PC-9 (cell line): ENCODE results near the gene PRKG1. TPM values are rescaled to one million over a fixed set of nuclear protein-coding genes. Genes with fewer than 3 reads are reported as not detected.

ENCODE experiments used
- BruUV-seq: library from RNA; stranded (reverse); fragments of 400-500 nt; replicated peaks from 2 replicates; lab custom pipeline; 2021; lab: Mats Ljungman, UMichigan
- CTCF ChIA-PET: fragments of 300-600 bp; sonication (Branson Sonifier 250); formaldehyde crosslinking; loops from one replicate; lab custom pipeline; 2022; ENCODE audit warnings: antibody characterized with exemption; lab: Charles Lee
- POLR2A ChIA-PET: fragments of 300-600 bp; sonication (Branson Sonifier 250); formaldehyde crosslinking; loops from one replicate; lab custom pipeline; 2022; ENCODE audit warnings: antibody characterized with exemption; ENCODE audit not compliant: unreplicated experiment; lab: Charles Lee
- DNase-seq, 2 experiments: peaks; one replicate each; pipeline versions ENCODE4 v3.0.0 to v3.0.0-alpha.2; 2015 to 2022; ENCODE audit warnings: mixed read lengths in 1 of 2
- H2AFZ ChIP-seq: fragments of 200-600 bp; sonication (generic); 2 replicates; pipeline ENCODE4 v1.8.1; 2017; ENCODE audit warnings: antibody characterized with exemption
- H3F3A ChIP-seq: fragments of 200-600 bp; sonication (generic); 2 replicates; pipeline ENCODE4 v1.8.1; 2017; ENCODE audit warnings: antibody characterized with exemption, mild to moderate bottlenecking, low read depth; ENCODE audit not compliant: insufficient read depth
- H3K27ac ChIP-seq: fragments of 200-600 bp; sonication (generic); 2 replicates; pipeline ENCODE4 v1.6.1; 2016; ENCODE audit warnings: mixed run types
- H3K27me3 ChIP-seq: fragments of 200-600 bp; sonication (generic); 2 replicates; pipeline ENCODE4 v1.6.1; 2016; ENCODE audit warnings: low read depth, mixed run types; ENCODE audit not compliant: insufficient read depth
- H3K36me3 ChIP-seq: fragments of 200-600 bp; sonication (generic); 2 replicates; pipeline ENCODE4 v1.6.1; 2016; ENCODE audit warnings: low read depth, mixed run types
- H3K4me1 ChIP-seq: fragments of 200-600 bp; sonication (generic); replicated peaks from 2 replicates; pipeline ENCODE4 v1.6.1; 2016; ENCODE audit warnings: mixed run types; ENCODE audit not compliant: insufficient read depth
- H3K4me2 ChIP-seq: fragments of 200-600 bp; sonication (generic); 2 replicates; pipeline ENCODE4 v1.6.1; 2017; ENCODE audit warnings: mixed run types
- H3K4me3 ChIP-seq: fragments of 200-600 bp; sonication (generic); 2 replicates; pipeline ENCODE4 v1.6.1; 2016; ENCODE audit warnings: mixed run types
- H3K79me2 ChIP-seq: fragments of 200-600 bp; sonication (generic); 2 replicates; pipeline ENCODE4 v1.6.1; 2017; ENCODE audit warnings: low read depth, mixed run types
- H3K9me2 ChIP-seq: fragments of 200-600 bp; sonication (generic); 2 replicates; pipeline ENCODE4 v1.8.1; 2017; ENCODE audit warnings: mild to moderate bottlenecking; ENCODE audit not compliant: insufficient read depth
- H3K9me3 ChIP-seq: fragments of 200-600 bp; sonication (generic); 2 replicates; pipeline ENCODE4 v1.8.1; 2016; ENCODE audit warnings: low read depth; ENCODE audit not compliant: insufficient read depth
- H4K20me1 ChIP-seq: fragments of 200-600 bp; sonication (generic); 2 replicates; pipeline ENCODE4 v1.8.1; 2017; ENCODE audit not compliant: insufficient read depth
- EZH2 ChIP-seq: fragments of 200-600 bp; sonication (generic); IDR thresholded peaks from 2 replicates; pipeline ENCODE4 v1.8.0; 2017; ENCODE audit warnings: antibody characterized with exemption, low read depth
- intact Hi-C: fragments of 100-400 bp; cut with micrococcal nuclease; formaldehyde crosslinking; loops from one replicate; pipeline ENCODE4 v1.10.0; 2022; ENCODE audit not compliant: unreplicated experiment
- total RNA-seq: library from RNA; stranded (reverse); gene quantifications from 2 replicates; pipeline ENCODE4 v1.2.3, GENCODE V29; 2021
- TF ChIP-seq, protein P1 (sequence below): fragments of 200-600 bp; sonication (generic); conservative IDR thresholded peaks from 2 replicates; pipeline ENCODE4 v1.6.1; 2017; ENCODE audit warnings: mixed run types, antibody characterized with exemption, mild to moderate bottlenecking, moderate library complexity

Gene PRKG1
- total RNA-seq, 1 experiment from 2014 or later = 0.70 TPM

DNA sequence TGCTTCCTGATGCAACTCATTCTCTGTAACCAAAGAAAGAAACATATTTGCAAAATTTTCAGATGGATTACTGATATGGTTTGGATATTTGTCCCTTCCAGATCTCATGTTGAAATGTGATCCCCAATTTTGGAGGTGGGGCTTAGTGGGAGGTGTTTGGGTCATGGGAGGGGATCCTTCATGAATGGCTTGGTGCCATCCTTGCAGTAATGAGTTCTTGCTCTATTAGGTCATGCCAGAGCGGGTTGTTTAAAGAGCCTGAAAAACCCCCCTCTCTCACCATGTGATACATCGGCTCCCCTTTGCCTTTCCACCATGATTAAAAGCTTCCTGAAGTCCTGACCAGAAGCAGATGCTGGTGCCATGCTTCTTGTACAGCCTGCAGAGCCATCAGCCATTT, 43.8 kb upstream of the PRKG1 start:
- DNase-seq = no peak
- Histone ChIP-seq H3F3A (0 out of 2 replicates have a peak, but pooled peaks cover 5% of the 10 kb centered on the region), H3K79me2 (no peaks in the 10 kb centered on the region), H3K9me3 (no peaks in the 10 kb centered on the region), H3K36me3 (no peaks in the 10 kb centered on the region), H3K27ac (no peak overlapping the region), H3K4me3 (no peak overlapping the region), H3K4me1 (peaks cover 9% of the 10 kb centered on the region; the same call in 1 of the 2 replicates), H3K9me2 (no peaks in the 10 kb centered on the region), H2AFZ (no peak overlapping the region), H3K27me3 (no peaks in the 10 kb centered on the region), H3K4me2 (no peak overlapping the region), H4K20me1 (no peaks in the 10 kb centered on the region)
- intact Hi-C loops = no loop called here
- ChIA-PET CTCF (no interaction called here), POLR2A (no interaction called here)
- BruUV-seq = no TSS peak
- TF ChIP-seq, protein P1, sequence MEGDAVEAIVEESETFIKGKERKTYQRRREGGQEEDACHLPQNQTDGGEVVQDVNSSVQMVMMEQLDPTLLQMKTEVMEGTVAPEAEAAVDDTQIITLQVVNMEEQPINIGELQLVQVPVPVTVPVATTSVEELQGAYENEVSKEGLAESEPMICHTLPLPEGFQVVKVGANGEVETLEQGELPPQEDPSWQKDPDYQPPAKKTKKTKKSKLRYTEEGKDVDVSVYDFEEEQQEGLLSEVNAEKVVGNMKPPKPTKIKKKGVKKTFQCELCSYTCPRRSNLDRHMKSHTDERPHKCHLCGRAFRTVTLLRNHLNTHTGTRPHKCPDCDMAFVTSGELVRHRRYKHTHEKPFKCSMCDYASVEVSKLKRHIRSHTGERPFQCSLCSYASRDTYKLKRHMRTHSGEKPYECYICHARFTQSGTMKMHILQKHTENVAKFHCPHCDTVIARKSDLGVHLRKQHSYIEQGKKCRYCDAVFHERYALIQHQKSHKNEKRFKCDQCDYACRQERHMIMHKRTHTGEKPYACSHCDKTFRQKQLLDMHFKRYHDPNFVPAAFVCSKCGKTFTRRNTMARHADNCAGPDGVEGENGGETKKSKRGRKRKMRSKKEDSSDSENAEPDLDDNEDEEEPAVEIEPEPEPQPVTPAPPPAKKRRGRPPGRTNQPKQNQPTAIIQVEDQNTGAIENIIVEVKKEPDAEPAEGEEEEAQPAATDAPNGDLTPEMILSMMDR = no peak
- no peak for TF ChIP-seq EZH2

DNA sequence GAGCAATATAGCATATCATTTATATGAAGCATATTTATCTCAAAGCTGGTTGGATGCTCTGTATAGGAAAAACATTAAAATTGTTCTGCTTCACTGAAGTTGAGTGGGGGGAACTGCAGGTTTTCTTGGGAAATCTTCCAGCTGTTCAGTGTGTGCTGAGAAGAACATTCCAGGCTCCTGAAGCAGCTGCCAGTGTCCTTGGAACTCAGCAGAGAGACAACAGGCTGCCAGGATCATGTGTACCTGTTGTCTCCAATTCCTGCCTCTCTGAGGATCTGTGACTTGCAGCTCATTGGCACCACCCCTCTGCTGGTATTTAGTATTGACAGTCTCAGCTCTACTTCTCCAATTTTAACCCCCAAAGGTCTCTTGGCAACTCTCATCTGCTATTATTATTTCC, 42.3 kb upstream of the PRKG1 start:
- no peaks in the 10 kb centered on the region for H3K27me3 ChIP-seq
- no peaks in the 10 kb centered on the region for H3K79me2 ChIP-seq
- H3K4me1 ChIP-seq = peaks cover 10% of the 10 kb centered on the region; the same call in 1 of the 2 replicates
- intact Hi-C loops = no loop called here
- no TSS peak for BruUV-seq
- no peak overlapping the region for H2AFZ ChIP-seq
- H3K4me2 ChIP-seq = no peak overlapping the region
- DNase-seq = no peak
- no peaks in the 10 kb centered on the region for H3K9me2 ChIP-seq
- H4K20me1 ChIP-seq = no peaks in the 10 kb centered on the region
- H3K27ac ChIP-seq = no peak overlapping the region
- ChIA-PET POLR2A (no interaction called here), CTCF (no interaction called here)
- TF ChIP-seq, protein P1 = no peak
- TF ChIP-seq EZH2 = no peak
- H3F3A ChIP-seq = 0 out of 2 replicates have a peak, but pooled peaks cover 5% of the 10 kb centered on the region
- H3K9me3 ChIP-seq = no peaks in the 10 kb centered on the region
- no peaks in the 10 kb centered on the region for H3K36me3 ChIP-seq
- no peak overlapping the region for H3K4me3 ChIP-seq

DNA sequence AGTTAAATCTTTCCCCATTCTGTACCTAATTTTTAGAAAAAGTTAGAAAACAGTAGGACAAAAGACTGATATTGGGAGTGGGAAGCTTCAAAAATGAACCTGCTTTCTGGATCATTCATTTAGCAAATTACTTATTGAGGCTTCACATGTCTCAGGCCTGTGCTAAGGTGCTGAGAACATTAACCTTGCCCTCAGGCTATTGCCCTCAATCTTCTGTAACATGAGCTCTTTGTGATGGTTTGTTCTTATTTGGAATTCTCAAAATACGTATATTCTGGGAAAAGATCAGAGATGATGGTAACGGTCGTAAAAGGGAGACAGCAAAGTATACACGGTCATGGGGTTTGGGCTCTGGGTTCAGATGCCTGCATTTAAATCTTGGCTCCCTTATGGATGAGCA, 39.5 kb upstream of the PRKG1 start:
- Histone ChIP-seq H3K9me3 (no peaks in the 10 kb centered on the region), H3K4me2 (peak overlapping the region; percentile 26; the same call in 1 of the 2 replicates), H3K9me2 (no peaks in the 10 kb centered on the region), H2AFZ (no peak overlapping the region), H3K4me1 (peaks cover 10% of the 10 kb centered on the region; the same call in 1 of the 2 replicates), H3F3A (0 out of 2 replicates have a peak, but pooled peaks cover 5% of the 10 kb centered on the region), H4K20me1 (no peaks in the 10 kb centered on the region), H3K4me3 (no peak overlapping the region), H3K36me3 (no peaks in the 10 kb centered on the region), H3K79me2 (no peaks in the 10 kb centered on the region), H3K27me3 (no peaks in the 10 kb centered on the region), H3K27ac (no peak overlapping the region)
- no TSS peak for BruUV-seq
- intact Hi-C loops = no loop called here
- no peak for TF ChIP-seq EZH2
- TF ChIP-seq, protein P1 = no peak
- no peak for DNase-seq
- POLR2A ChIA-PET = no interaction called here
- CTCF ChIA-PET = interaction anchor here (0.6 kb wide), 1 partner anchor 1169 kb away, joined by 3 read pairs; no protein-coding TSS in a partner anchor
